HG03135 (cell line): ENCODE data around the gene USP17L25.
"Not testable (repeated sequence)": the region's sequence is repeated elsewhere in the genome, so short reads cannot be mapped to it uniquely, and the experiment has no call there.

ENCODE experiments used
- ATAC-seq: cut with Tn5 transposase; IDR thresholded peaks from one replicate; pipeline ENCODE4 v1.9.1; 2021; ENCODE audit warnings: mild to moderate bottlenecking, moderate library complexity; ENCODE audit not compliant: unreplicated experiment

The USP17L25 gene

GRCh38 chr4:9329611-9330010, at the start of gene USP17L25:
Gene USP17L25, plus strand, starts transcription at chr4:9329911. Its CDS starts 0 bp downstream, at chr4:9329911.
- ATAC-seq = not testable (repeated sequence)

DNA sequence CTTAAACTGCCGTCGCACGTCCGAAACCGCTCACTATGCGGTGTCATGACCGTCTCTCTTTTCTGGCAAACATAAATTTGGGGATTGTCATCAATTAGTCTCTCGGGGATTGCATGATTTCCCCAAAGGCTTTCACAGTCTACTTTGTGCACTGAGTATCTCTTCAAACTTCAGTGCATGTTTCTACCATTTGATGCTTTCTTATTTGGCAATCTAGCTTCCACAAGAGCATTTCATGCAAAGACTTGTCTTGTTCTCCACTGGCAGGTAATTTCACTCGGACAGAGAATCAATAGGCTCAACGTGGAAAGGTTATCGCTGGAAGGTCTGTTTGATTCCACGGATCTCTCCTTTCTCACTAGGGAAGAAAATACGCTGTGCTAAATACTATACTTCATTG, 5.5 kb upstream of the USP17L25 start:
- not testable (repeated sequence) for ATAC-seq

DNA sequence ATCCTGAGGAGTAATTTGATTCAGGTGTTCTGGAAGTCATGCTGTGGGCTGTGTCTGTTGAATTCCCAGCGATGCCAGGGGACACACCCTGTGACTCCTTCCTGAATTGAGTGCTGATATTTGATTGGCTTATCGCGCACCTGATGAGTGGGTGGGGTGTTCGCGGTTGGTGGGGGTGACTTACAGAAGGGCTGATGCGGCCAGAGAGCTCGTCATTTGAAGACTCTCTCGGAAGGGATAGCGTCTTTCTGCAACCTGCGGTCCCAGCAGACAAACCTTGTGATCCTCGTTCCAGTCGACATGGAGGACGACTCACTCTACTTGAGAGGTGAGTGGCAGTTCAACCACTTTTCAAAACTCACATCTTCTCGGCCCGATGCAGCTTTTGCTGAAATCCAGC, 4.8 kb upstream of the USP17L25 start, which contains the start of gene USP17L24:
USP17L24 (plus strand) TSS at position 301 of the 400 bp plus-strand sequence; CDS start at position 301, 0 bp downstream.
- ATAC-seq = not testable (repeated sequence)

DNA sequence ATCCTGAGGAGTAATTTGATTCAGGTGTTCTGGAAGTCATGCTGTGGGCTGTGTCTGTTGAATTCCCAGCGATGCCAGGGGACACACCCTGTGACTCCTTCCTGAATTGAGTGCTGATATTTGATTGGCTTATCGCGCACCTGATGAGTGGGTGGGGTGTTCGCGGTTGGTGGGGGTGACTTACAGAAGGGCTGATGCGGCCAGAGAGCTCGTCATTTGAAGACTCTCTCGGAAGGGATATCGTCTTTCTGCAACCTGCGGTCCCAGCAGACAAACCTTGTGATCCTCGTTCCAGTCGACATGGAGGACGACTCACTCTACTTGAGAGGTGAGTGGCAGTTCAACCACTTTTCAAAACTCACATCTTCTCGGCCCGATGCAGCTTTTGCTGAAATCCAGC, 4.6 kb downstream of the USP17L25 start, which contains the start of gene USP17L26:
USP17L26 (plus strand) TSS at position 301 of the 400 bp plus-strand sequence; CDS start at position 301, 0 bp downstream.
- ATAC-seq = not testable (repeated sequence)

- ATAC-seq = not testable (repeated sequence)
Observed at GRCh38 chr4:9339103-9339502, 9.4 kb downstream of the USP17L25 start, which contains the start of gene USP17L5. Gene USP17L5, plus strand, starts transcription at chr4:9339403. Its CDS starts 0 bp downstream, at chr4:9339403.

DNA sequence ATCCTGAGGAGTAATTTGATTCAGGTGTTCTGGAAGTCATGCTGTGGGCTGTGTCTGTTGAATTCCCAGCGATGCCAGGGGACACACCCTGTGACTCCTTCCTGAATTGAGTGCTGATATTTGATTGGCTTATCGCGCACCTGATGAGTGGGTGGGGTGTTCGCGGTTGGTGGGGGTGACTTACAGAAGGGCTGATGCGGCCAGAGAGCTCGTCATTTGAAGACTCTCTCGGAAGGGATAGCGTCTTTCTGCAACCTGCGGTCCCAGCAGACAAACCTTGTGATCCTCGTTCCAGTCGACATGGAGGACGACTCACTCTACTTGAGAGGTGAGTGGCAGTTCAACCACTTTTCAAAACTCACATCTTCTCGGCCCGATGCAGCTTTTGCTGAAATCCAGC, 14.1 kb downstream of the USP17L25 start, which contains the start of gene USP17L27:
USP17L27 (plus strand) TSS at position 301 of the 400 bp plus-strand sequence; CDS start at position 301, 0 bp downstream.
- not testable (repeated sequence) for ATAC-seq

- ATAC-seq = not testable (repeated sequence)
Observed at GRCh38 chr4:9348593-9348992, 18.9 kb downstream of the USP17L25 start, which contains the start of gene USP17L28. Gene USP17L28, plus strand, starts transcription at chr4:9348893. Its CDS starts 0 bp downstream, at chr4:9348893.

- not testable (repeated sequence) for ATAC-seq
Observed at GRCh38 chr4:9350866-9351265, 21.2 kb downstream of the USP17L25 start.

GRCh38 chr4:9353338-9353737, 23.6 kb downstream of the USP17L25 start, which contains the start of gene USP17L29:
Gene USP17L29, plus strand, starts transcription at chr4:9353638. Its CDS starts 0 bp downstream, at chr4:9353638.
- ATAC-seq = not testable (repeated sequence)

- ATAC-seq = not testable (repeated sequence)
Observed at GRCh38 chr4:9362829-9363228, 33.1 kb downstream of the USP17L25 start, which contains the start of gene USP17L30. Gene USP17L30, plus strand, starts transcription at chr4:9363129. Its CDS starts 0 bp downstream, at chr4:9363129.

GRCh38 chr4:9379881-9380280, 50.2 kb downstream of the USP17L25 start:
- ATAC-seq = not testable (repeated sequence)
